ENCODE measurements around the gene SFMBT2. TPM values are rescaled to one million over a fixed set of nuclear protein-coding genes. Genes with fewer than 3 reads are reported as not detected.

SFMBT2 gene
- total RNA-seq, 1 experiment from 2014 or later = 0.02 TPM

DNA sequence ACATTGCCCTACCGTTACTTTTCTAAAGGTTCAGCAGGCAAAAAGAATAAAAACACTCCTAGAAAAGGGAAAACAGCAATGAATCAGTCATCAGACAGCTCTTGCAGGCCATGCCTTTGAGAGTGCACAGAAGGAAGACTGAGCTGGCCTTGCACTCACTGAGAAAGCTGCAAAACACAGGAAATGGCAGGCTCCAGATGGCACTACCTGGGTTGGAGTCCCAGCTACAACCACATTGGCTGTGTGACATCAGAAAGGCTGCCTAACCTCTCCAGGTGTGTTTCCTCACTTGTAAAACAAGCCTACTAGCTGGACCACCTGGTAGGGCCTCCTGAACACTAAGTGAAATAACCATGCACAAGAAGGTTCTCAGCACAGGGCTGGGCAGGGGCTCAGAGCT, 113.7 kb downstream of the SFMBT2 start:
- H3K79me2 ChIP-seq (ENCODE audit: insufficient read depth, low read length) = no peaks in the 10 kb centered on the region
- H3K9me2 ChIP-seq (ENCODE audit: insufficient read depth) = no peaks in the 10 kb centered on the region
- H3K27me3 ChIP-seq (ENCODE audit: insufficient read depth, low read length) = 0 out of 2 replicates have a peak, but pooled peaks cover 4% of the 10 kb centered on the region
- no peak for TF ChIP-seq CBX3 (IDR thresholded peaks at IDR 0.05; ENCODE audit: low read depth)
- no peak for TF ChIP-seq POLR2A (IDR thresholded peaks at IDR 0.05; ENCODE audit: borderline replicate concordance, extremely low read depth, insufficient read depth, insufficient read length)
- TF ChIP-seq TCF7L2 (IDR thresholded peaks at IDR 0.05; ENCODE audit: borderline replicate concordance, extremely low read depth, insufficient read depth, insufficient read length) = no peak
- no peak for TF ChIP-seq EZH2 (IDR thresholded peaks at IDR 0.05)
- TF ChIP-seq CEBPB (IDR thresholded peaks at IDR 0.05; ENCODE audit: low read depth) = no peak
- TF ChIP-seq SRF (IDR thresholded peaks at IDR 0.05; ENCODE audit: low read depth) = no peak
- TF ChIP-seq, protein P1, sequence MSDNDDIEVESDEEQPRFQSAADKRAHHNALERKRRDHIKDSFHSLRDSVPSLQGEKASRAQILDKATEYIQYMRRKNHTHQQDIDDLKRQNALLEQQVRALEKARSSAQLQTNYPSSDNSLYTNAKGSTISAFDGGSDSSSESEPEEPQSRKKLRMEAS (IDR thresholded peaks at IDR 0.05) = no peak
- TF ChIP-seq SP1 (IDR thresholded peaks at IDR 0.05; ENCODE audit: low read depth) = no peak
- TF ChIP-seq, protein P2, sequence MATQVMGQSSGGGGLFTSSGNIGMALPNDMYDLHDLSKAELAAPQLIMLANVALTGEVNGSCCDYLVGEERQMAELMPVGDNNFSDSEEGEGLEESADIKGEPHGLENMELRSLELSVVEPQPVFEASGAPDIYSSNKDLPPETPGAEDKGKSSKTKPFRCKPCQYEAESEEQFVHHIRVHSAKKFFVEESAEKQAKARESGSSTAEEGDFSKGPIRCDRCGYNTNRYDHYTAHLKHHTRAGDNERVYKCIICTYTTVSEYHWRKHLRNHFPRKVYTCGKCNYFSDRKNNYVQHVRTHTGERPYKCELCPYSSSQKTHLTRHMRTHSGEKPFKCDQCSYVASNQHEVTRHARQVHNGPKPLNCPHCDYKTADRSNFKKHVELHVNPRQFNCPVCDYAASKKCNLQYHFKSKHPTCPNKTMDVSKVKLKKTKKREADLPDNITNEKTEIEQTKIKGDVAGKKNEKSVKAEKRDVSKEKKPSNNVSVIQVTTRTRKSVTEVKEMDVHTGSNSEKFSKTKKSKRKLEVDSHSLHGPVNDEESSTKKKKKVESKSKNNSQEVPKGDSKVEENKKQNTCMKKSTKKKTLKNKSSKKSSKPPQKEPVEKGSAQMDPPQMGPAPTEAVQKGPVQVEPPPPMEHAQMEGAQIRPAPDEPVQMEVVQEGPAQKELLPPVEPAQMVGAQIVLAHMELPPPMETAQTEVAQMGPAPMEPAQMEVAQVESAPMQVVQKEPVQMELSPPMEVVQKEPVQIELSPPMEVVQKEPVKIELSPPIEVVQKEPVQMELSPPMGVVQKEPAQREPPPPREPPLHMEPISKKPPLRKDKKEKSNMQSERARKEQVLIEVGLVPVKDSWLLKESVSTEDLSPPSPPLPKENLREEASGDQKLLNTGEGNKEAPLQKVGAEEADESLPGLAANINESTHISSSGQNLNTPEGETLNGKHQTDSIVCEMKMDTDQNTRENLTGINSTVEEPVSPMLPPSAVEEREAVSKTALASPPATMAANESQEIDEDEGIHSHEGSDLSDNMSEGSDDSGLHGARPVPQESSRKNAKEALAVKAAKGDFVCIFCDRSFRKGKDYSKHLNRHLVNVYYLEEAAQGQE (IDR thresholded peaks at IDR 0.05; ENCODE audit: low read depth) = no peak
- TF ChIP-seq ZNF274 (IDR thresholded peaks at IDR 0.05; ENCODE audit: low read depth, low read length) = no peak
- no peak for TF ChIP-seq ELF1 (IDR thresholded peaks at IDR 0.05; ENCODE audit: borderline replicate concordance, low read depth)
- no peaks in the 10 kb centered on the region for H3K4me1 ChIP-seq (ENCODE audit: control insufficient read depth in 1 of 2, insufficient read depth in 2 of 2, low read length in 2 of 2)
- DNase-seq (ENCODE audit: low read depth, low spot score) = no peak
- H3K9ac ChIP-seq (ENCODE audit: low read length) = no peak overlapping the region
- CTCF ChIA-PET = no interaction called here
- H3K36me3 ChIP-seq (ENCODE audit: control insufficient read depth in 1 of 2, insufficient read depth in 2 of 2, low read length in 2 of 2) = no peaks in the 10 kb centered on the region
- intact Hi-C loops (cut with micrococcal nuclease) = no loop called here
- no peaks in the 10 kb centered on the region for H3K9me3 ChIP-seq (ENCODE audit: control insufficient read depth in 1 of 2, insufficient read depth in 1 of 2, low read depth in 1 of 2, low read length in 2 of 2)
- H3K27ac ChIP-seq (ENCODE audit: low read depth, low read length) = no peak overlapping the region
- H3K4me3 ChIP-seq (replicated peaks in 1 of 2; ENCODE audit: low read depth in 1 of 2, low read length in 2 of 2) = no peak overlapping the region
- RAD21 ChIA-PET (ENCODE audit: low non-redundant PET in 1 of 2, low total read pairs in 2 of 2, uncharacterized antibody in 2 of 2, unreplicated experiment in 2 of 2) = no interaction called here
- H4K20me1 ChIP-seq (ENCODE audit: insufficient read depth) = no peaks in the 10 kb centered on the region
- no peak for ATAC-seq
- POLR2A ChIA-PET = no interaction called here
- BruUV-seq (replicated peaks) = no TSS peak
- H3K4me2 ChIP-seq (ENCODE audit: low read length) = no peak overlapping the region
- no peak overlapping the region for H2AFZ ChIP-seq (ENCODE audit: low read depth, low read length, poor library complexity, severe bottlenecking)

Measured in HCT116 (cell line).